Neural progenitor cell (in vitro differentiated cells): ENCODE data around the gene SDF4. TPM values are rescaled to one million over a fixed set of nuclear protein-coding genes. Genes with fewer than 3 reads are reported as not detected.

Experiments used
- DNase-seq: peaks from one replicate; pipeline ENCODE4 v3.0.0-alpha.2; 2016; ENCODE audit warnings: low spot score
- H2AFZ ChIP-seq: fragments of 200-600 bp; sonication (generic); replicated peaks from 2 replicates; pipeline ENCODE4 v1.6.1; 2016; ENCODE audit warnings: antibody characterized with exemption
- H3F3A ChIP-seq: fragments of 200-600 bp; sonication (generic); 2 replicates; pipeline ENCODE4 v1.6.1; 2016; ENCODE audit warnings: antibody characterized with exemption, low read depth
- H3K27ac ChIP-seq: fragments of 200-600 bp; sonication (generic); 2 replicates; pipeline ENCODE4 v1.5.1; 2016; ENCODE audit warnings: mild to moderate bottlenecking
- H3K27me3 ChIP-seq: fragments of 200-600 bp; sonication (generic); 2 replicates; pipeline ENCODE4 v1.6.1; 2016; ENCODE audit warnings: mild to moderate bottlenecking, moderate library complexity
- H3K36me3 ChIP-seq: fragments of 200-600 bp; sonication (generic); 2 replicates; pipeline ENCODE4 v1.5.1; 2016
- H3K4me1 ChIP-seq: fragments of 200-600 bp; sonication (generic); 2 replicates; pipeline ENCODE4 v1.6.1; 2016; ENCODE audit warnings: mixed run types
- H3K4me2 ChIP-seq: fragments of 200-600 bp; sonication (generic); 2 replicates; pipeline ENCODE4 v1.6.1; 2016
- H3K4me3 ChIP-seq: fragments of 200-600 bp; sonication (generic); 2 replicates; pipeline ENCODE4 v1.5.1; 2016
- H3K79me2 ChIP-seq: fragments of 200-600 bp; sonication (generic); 2 replicates; pipeline ENCODE4 v1.6.1; 2016; ENCODE audit warnings: low read depth
- H3K9ac ChIP-seq: fragments of 200-600 bp; sonication (generic); 2 replicates; pipeline ENCODE4 v1.6.1; 2016
- H3K9me3 ChIP-seq: fragments of 200-600 bp; sonication (generic); 2 replicates; pipeline ENCODE4 v1.5.1; 2016; ENCODE audit warnings: low read depth
- H4K20me1 ChIP-seq: fragments of 200-600 bp; sonication (generic); 2 replicates; pipeline ENCODE4 v1.6.1; 2016; ENCODE audit warnings: low read depth
- H3K27ac Mint-ChIP-seq: 3 replicates; pipeline ENCODE4 v1.8.0; 2021; ENCODE audit warnings: mixed read lengths
- H3K27me3 Mint-ChIP-seq: 2 replicates; pipeline ENCODE4 v1.8.0; 2022; ENCODE audit warnings: low read depth, mild to moderate bottlenecking, inconsistent platforms, moderate library complexity, mixed read lengths; ENCODE audit not compliant: insufficient read depth
- H3K36me3 Mint-ChIP-seq: 3 replicates; pipeline ENCODE4 v1.8.0; 2021; ENCODE audit warnings: mixed read lengths
- H3K4me1 Mint-ChIP-seq: 3 replicates; pipeline ENCODE4 v1.8.0; 2021; ENCODE audit warnings: mixed read lengths
- H3K4me3 Mint-ChIP-seq: 3 replicates; pipeline ENCODE4 v1.8.0; 2021; ENCODE audit warnings: mild to moderate bottlenecking, moderate library complexity, mixed read lengths
- H3K9me3 Mint-ChIP-seq: 3 replicates; pipeline ENCODE4 v1.8.0; 2020; ENCODE audit warnings: mixed read lengths
- CTCF ChIP-seq: fragments of 200-600 bp; sonication (generic); IDR thresholded peaks from 2 replicates; pipeline ENCODE4 v1.5.1; 2017; ENCODE audit warnings: antibody characterized with exemption, mild to moderate bottlenecking
- EZH2 ChIP-seq: fragments of 200-600 bp; sonication (generic); IDR thresholded peaks from 2 replicates; pipeline ENCODE4 v1.6.1; 2017; ENCODE audit warnings: antibody characterized with exemption, mild to moderate bottlenecking, moderate library complexity
- EZH2phosphoT487 ChIP-seq: fragments of 200-600 bp; sonication (generic); IDR thresholded peaks from 2 replicates; pipeline ENCODE4 v1.6.1; 2017; ENCODE audit warnings: antibody characterized with exemption
- total RNA-seq: library from RNA; depleted of rRNA; stranded (reverse); fragments of >200 nt; gene quantifications from 2 replicates; pipeline ENCODE4 v1.2.3, GENCODE V29; 2015; ENCODE audit warnings: low replicate concordance

The SDF4 gene
- total RNA-seq, 1 donor from 2014 or later: 16.6 TPM

- Histone ChIP-seq H3K9ac (no peak overlapping the region), H3K79me2 (no peaks in the 10 kb centered on the region), H4K20me1 (peaks cover 19% of the 10 kb centered on the region), H3K4me3 (no peak overlapping the region), H3K4me1 (peaks cover 14% of the 10 kb centered on the region), H3K4me2 (no peak overlapping the region), H2AFZ (no peak overlapping the region), H3K9me3 (no peaks in the 10 kb centered on the region), H3K27me3 (peaks cover 30% of the 10 kb centered on the region), H3K36me3 (no peaks in the 10 kb centered on the region), H3F3A (peaks cover 5% of the 10 kb centered on the region), H3K27ac (no peak overlapping the region)
- TF ChIP-seq CTCF (no peak), EZH2phosphoT487 (no peak), EZH2 (no peak)
- Mint-ChIP-seq H3K36me3 (no peaks in the 10 kb centered on the region), H3K27me3 (peaks cover 4% of the 10 kb centered on the region), H3K4me1 (peaks cover 3% of the 10 kb centered on the region), H3K27ac (no peak overlapping the region), H3K4me3 (no peak overlapping the region), H3K9me3 (no peaks in the 10 kb centered on the region)
- peak; percentile 41 for DNase-seq
Observed at GRCh38 chr1:1243807-1244191, 12.0 kb upstream of the SDF4 start.

- no peak for TF ChIP-seq CTCF
- TF ChIP-seq EZH2phosphoT487: no peak
- TF ChIP-seq EZH2: no peak
- no peaks in the 10 kb centered on the region for H3K9me3 Mint-ChIP-seq
- Histone ChIP-seq H3K4me2 (no peak overlapping the region), H3K9me3 (no peaks in the 10 kb centered on the region), H3K27me3 (peaks cover 28% of the 10 kb centered on the region), H2AFZ (no peak overlapping the region), H3K27ac (no peak overlapping the region), H3K79me2 (no peaks in the 10 kb centered on the region), H3K4me3 (no peak overlapping the region), H3F3A (peaks cover 5% of the 10 kb centered on the region), H3K4me1 (peaks cover 14% of the 10 kb centered on the region), H3K9ac (no peak overlapping the region), H3K36me3 (no peaks in the 10 kb centered on the region), H4K20me1 (peaks cover 19% of the 10 kb centered on the region)
- H3K27me3 Mint-ChIP-seq: peaks cover 4% of the 10 kb centered on the region
- DNase-seq: no peak
- no peaks in the 10 kb centered on the region for H3K36me3 Mint-ChIP-seq
- H3K4me1 Mint-ChIP-seq: peaks cover 4% of the 10 kb centered on the region
- no peak overlapping the region for H3K27ac Mint-ChIP-seq
- H3K4me3 Mint-ChIP-seq: no peak overlapping the region
Observed at GRCh38 chr1:1243266-1243660, 11.5 kb upstream of the SDF4 start.

- Mint-ChIP-seq H3K27ac (no peak overlapping the region), H3K4me1 (peaks cover 4% of the 10 kb centered on the region), H3K36me3 (no peaks in the 10 kb centered on the region), H3K9me3 (no peaks in the 10 kb centered on the region), H3K4me3 (no peak overlapping the region), H3K27me3 (peaks cover 4% of the 10 kb centered on the region)
- H4K20me1 ChIP-seq: peaks cover 13% of the 10 kb centered on the region
- peaks cover 5% of the 10 kb centered on the region for H3F3A ChIP-seq
- DNase-seq: no peak
- no peak overlapping the region for H2AFZ ChIP-seq
- no peaks in the 10 kb centered on the region for H3K36me3 ChIP-seq
- no peak overlapping the region for H3K27ac ChIP-seq
- H3K9me3 ChIP-seq: no peaks in the 10 kb centered on the region
- H3K4me1 ChIP-seq: peaks cover 14% of the 10 kb centered on the region
- TF ChIP-seq EZH2phosphoT487: no peak
- TF ChIP-seq CTCF: no peak
- no peak for TF ChIP-seq EZH2
- no peaks in the 10 kb centered on the region for H3K79me2 ChIP-seq
- no peak overlapping the region for H3K9ac ChIP-seq
- peaks cover 22% of the 10 kb centered on the region for H3K27me3 ChIP-seq
- H3K4me3 ChIP-seq: no peak overlapping the region
- no peak overlapping the region for H3K4me2 ChIP-seq
Observed at GRCh38 chr1:1242461-1243265, 10.9 kb upstream of the SDF4 start.
